Tibial artery (tissue), 4 donors: Measurements from ENCODE around the gene DNPEP.

Experiments
- DNase-seq, 2 donors: peaks; one replicate each; pipeline ENCODE4 v3.0.0-alpha.2; 2019
- H3K27ac ChIP-seq, 2 donors: fragments of 200-600 bp; sonication (generic) in 1 of 2; 1 replicate in 1 of 2; 2 replicates in 1 of 2; pipeline ENCODE4 v1.5.1; 2018 to 2019; ENCODE audit warnings: mild to moderate bottlenecking in 1 of 2
- H3K27me3 ChIP-seq, 2 donors: fragments of 200-600 bp; sonication (generic) in 1 of 2; one replicate each; pipeline versions ENCODE4 v1.5.1 to v1.6.0; 2016 to 2019
- H3K36me3 ChIP-seq, 3 donors: fragments of 200-600 bp; sonication (generic) in 2 of 3; one replicate each; pipeline ENCODE4 v1.5.1; 2016 to 2019; ENCODE audit warnings: mild to moderate bottlenecking in 2 of 3
- H3K4me1 ChIP-seq, 4 donors: fragments of 200-600 bp; sonication (generic) in 2 of 4; 1 replicate in 3 of 4; 2 replicates in 1 of 4; pipeline ENCODE4 v1.5.1; 2016 to 2019
- H3K4me3 ChIP-seq, 2 donors: fragments of 200-600 bp; sonication (generic) in 1 of 2; 1 replicate in 1 of 2; 2 replicates in 1 of 2; pipeline ENCODE4 v1.5.1; 2018 to 2019; ENCODE audit warnings: mild to moderate bottlenecking in 2 of 2
- H3K9me3 ChIP-seq, 3 donors: fragments of 200-600 bp; sonication (generic) in 1 of 3; one replicate each; pipeline ENCODE4 v1.5.1; 2016 to 2019
- intact Hi-C: fragments of 100-400 bp; cut with DNase I; formaldehyde crosslinking; loops from one replicate; pipeline ENCODE4 v1.15.0; 2023; ENCODE audit warnings: low total_unique reads
- TF ChIP-seq, protein P1 (sequence below), 2 experiments: fragments of 200-600 bp in 1 of 2; fragments of 450-650 bp in 1 of 2; IDR thresholded peaks; one replicate each; pipeline ENCODE4 v1.5.1; 2017 to 2019; ENCODE audit warnings: antibody characterized with exemption in 2 of 2, mild to moderate bottlenecking in 1 of 2, moderate library complexity in 1 of 2

The DNPEP gene

GRCh38 chr2:219421323-219421722, 33.6 kb upstream of the DNPEP start:
- TF ChIP-seq, protein P1, sequence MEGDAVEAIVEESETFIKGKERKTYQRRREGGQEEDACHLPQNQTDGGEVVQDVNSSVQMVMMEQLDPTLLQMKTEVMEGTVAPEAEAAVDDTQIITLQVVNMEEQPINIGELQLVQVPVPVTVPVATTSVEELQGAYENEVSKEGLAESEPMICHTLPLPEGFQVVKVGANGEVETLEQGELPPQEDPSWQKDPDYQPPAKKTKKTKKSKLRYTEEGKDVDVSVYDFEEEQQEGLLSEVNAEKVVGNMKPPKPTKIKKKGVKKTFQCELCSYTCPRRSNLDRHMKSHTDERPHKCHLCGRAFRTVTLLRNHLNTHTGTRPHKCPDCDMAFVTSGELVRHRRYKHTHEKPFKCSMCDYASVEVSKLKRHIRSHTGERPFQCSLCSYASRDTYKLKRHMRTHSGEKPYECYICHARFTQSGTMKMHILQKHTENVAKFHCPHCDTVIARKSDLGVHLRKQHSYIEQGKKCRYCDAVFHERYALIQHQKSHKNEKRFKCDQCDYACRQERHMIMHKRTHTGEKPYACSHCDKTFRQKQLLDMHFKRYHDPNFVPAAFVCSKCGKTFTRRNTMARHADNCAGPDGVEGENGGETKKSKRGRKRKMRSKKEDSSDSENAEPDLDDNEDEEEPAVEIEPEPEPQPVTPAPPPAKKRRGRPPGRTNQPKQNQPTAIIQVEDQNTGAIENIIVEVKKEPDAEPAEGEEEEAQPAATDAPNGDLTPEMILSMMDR (IDR thresholded peaks at IDR 0.05): no peak

DNA sequence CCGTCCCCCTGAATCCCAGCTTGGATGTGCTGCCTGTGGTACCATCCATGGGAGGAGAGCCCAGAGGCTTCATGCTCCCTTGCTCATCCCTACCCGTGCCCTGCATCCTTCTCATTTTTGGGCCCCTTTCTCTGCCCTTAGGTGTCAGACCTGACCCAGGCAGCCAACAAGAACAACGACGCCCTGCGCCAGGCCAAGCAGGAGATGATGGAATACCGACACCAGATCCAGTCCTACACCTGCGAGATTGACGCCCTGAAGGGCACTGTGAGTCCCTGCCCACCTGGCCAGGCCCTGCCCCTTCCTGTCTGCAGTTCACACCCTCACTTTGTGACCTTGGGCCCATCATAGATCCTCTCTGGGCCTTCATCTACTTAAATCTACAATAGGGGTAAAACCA, 33.0 kb upstream of the DNPEP start:
- no peak for DNase-seq
- Histone ChIP-seq H3K27me3 (no peaks in the 10 kb centered on the region), H3K27ac (peak overlapping the region; percentile 87 to 96), H3K4me1 (peaks cover 0 to 66% (median 27%) of the 10 kb centered on the region in 4 donors), H3K9me3 (no peaks in the 10 kb centered on the region), H3K36me3 (peaks cover 6 to 33% (median 25%) of the 10 kb centered on the region in 3 donors), H3K4me3 (peak overlapping the region; percentile 61)
- TF ChIP-seq, protein P1 (IDR thresholded peaks at IDR 0.05): no peak
- intact Hi-C loops: no loop called here

More at GRCh38 chr2:219421323-219421722, 33.6 kb upstream of the DNPEP start:
- Histone ChIP-seq H3K27me3 (no peaks in the 10 kb centered on the region), H3K9me3 (no peaks in the 10 kb centered on the region), H3K27ac (peak overlapping the region; percentile 87 to 96), H3K4me3 (peak overlapping the region; percentile 61), H3K36me3 (peaks cover 10 to 40% (median 26%) of the 10 kb centered on the region in 3 donors), H3K4me1 (peaks cover 0 to 60% (median 27%) of the 10 kb centered on the region in 4 donors)
- intact Hi-C loops: no loop called here
- no peak for DNase-seq

- DNase-seq: peak in 1 of 2 donors; percentile 88
- intact Hi-C loops: no loop called here
- TF ChIP-seq, protein P1 (IDR thresholded peaks at IDR 0.05): no peak
- Histone ChIP-seq H3K27ac (peak overlapping the region; percentile 87 to 96), H3K4me1 (peaks cover 0 to 69% (median 27%) of the 10 kb centered on the region in 4 donors), H3K27me3 (no peaks in the 10 kb centered on the region), H3K36me3 (peaks cover 0 to 23% (median 20%) of the 10 kb centered on the region in 3 donors), H3K4me3 (peak overlapping the region; percentile 61), H3K9me3 (no peaks in the 10 kb centered on the region)
Observed at GRCh38 chr2:219419331-219420197, 31.9 kb upstream of the DNPEP start.

DNA sequence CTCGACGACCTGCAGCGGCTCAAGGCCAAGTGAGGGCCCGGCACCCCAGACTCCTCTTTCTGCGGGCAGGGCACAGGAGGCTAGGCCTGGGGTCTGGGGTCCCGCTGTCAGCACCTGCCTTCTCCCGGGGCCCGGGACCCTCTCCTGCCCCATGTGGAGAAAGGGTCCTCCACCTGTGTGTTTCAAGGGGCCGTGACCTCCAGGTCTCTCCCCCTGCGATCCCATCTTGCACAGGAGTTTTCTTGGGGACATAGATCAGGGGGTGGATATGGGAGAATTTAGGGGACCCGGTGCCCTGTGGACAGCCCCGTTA, 31.3 kb upstream of the DNPEP start:
- H3K4me1 ChIP-seq: peaks cover 0 to 65% (median 27%) of the 10 kb centered on the region in 4 donors
- peaks cover 0 to 22% (median 20%) of the 10 kb centered on the region in 3 donors for H3K36me3 ChIP-seq
- H3K27me3 ChIP-seq: no peaks in the 10 kb centered on the region
- peak overlapping the region; percentile 61 for H3K4me3 ChIP-seq
- peak overlapping the region; percentile 87 to 96 for H3K27ac ChIP-seq
- intact Hi-C loops: no loop called here
- H3K9me3 ChIP-seq: no peaks in the 10 kb centered on the region
- DNase-seq: no peak
- TF ChIP-seq, protein P1 (IDR thresholded peaks at IDR 0.05): no peak

DNA sequence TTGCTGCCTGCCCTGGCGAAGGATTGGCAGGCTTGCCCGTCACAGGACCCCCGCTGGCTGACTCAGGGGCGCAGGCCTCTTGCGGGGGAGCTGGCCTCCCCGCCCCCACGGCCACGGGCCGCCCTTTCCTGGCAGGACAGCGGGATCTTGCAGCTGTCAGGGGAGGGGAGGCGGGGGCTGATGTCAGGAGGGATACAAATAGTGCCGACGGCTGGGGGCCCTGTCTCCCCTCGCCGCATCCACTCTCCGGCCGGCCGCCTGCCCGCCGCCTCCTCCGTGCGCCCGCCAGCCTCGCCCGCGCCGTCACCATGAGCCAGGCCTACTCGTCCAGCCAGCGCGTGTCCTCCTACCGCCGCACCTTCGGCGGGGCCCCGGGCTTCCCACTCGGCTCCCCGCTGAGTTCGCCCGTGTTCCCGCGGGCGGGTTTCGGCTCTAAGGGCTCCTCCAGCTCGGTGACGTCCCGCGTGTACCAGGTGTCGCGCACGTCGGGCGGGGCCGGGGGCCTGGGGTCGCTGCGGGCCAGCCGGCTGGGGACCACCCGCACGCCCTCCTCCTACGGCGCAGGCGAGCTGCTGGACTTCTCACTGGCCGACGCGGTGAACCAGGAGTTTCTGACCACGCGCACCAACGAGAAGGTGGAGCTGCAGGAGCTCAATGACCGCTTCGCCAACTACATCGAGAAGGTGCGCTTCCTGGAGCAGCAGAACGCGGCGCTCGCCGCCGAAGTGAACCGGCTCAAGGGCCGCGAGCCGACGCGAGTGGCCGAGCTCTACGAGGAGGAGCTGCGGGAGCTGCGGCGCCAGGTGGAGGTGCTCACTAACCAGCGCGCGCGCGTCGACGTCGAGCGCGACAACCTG, 30.7 kb upstream of the DNPEP start, which contains the start of gene DES:
DES (plus strand) TSS at position 223 of the 857 bp plus-strand sequence; CDS start at position 309, 86 bp downstream.
- peaks cover 0 to 22% (median 20%) of the 10 kb centered on the region in 3 donors for H3K36me3 ChIP-seq
- H3K27ac ChIP-seq: peak within 1 kb of the TSS; percentile 87 to 96
- TF ChIP-seq, protein P1 (IDR thresholded peaks at IDR 0.05): no peak
- peak within 1 kb of the TSS; percentile 61 for H3K4me3 ChIP-seq
- intact Hi-C loops: no loop called here
- H3K27me3 ChIP-seq: no peaks in the 10 kb centered on the region
- H3K9me3 ChIP-seq: no peaks in the 10 kb centered on the region
- H3K4me1 ChIP-seq: peaks cover 0 to 59% (median 27%) of the 10 kb centered on the region in 4 donors
- DNase-seq: peak in 1 of 2 donors; percentile 84
